Right lobe of liver (tissue), 6 donors: Measurements from ENCODE around the gene GABRG3. TPM values are rescaled to one million over a fixed set of nuclear protein-coding genes. Genes with fewer than 3 reads are reported as not detected.

ENCODE experiments used
- ATAC-seq, 4 donors: fragments of 200-7000 bp; cut with Tn5 transposase; one replicate each; pipeline ENCODE4 v1.9.1; 2020; ENCODE audit warnings: mild to moderate bottlenecking in 4 of 4, moderate library complexity in 4 of 4
- DNase-seq, 3 donors: peaks; one replicate each; pipeline ENCODE4 v3.0.0-alpha.2; 2020
- H3K27ac ChIP-seq, 3 donors: fragments of 200-600 bp; one replicate each; pipeline ENCODE4 v1.8.0; 2022
- H3K27me3 ChIP-seq, 2 donors: fragments of 200-600 bp; one replicate each; pipeline ENCODE4 v1.8.0; 2022
- H3K36me3 ChIP-seq, 4 donors: fragments of 200-600 bp; sonication (generic) in 1 of 4; one replicate each; pipeline versions ENCODE4 v1.5.1 to v1.8.0; 2017 to 2022; ENCODE audit warnings: control low read depth in 1 of 4
- H3K4me1 ChIP-seq, 4 donors: fragments of 200-600 bp; sonication (generic) in 1 of 4; one replicate each; pipeline versions ENCODE4 v1.5.1 to v1.8.0; 2017 to 2022; ENCODE audit warnings: control low read depth in 1 of 4
- H3K4me3 ChIP-seq, 3 donors: fragments of 200-600 bp; one replicate each; pipeline ENCODE4 v1.8.0; 2022
- H3K9me3 ChIP-seq, 4 donors: fragments of 200-600 bp; sonication (generic) in 1 of 4; one replicate each; pipeline versions ENCODE4 v1.5.1 to v1.8.0; 2017 to 2022; ENCODE audit warnings: control low read depth in 1 of 4
- CTCF ChIP-seq, 4 donors: fragments of 200-600 bp in 3 of 4; fragments of 450-650 bp in 1 of 4; IDR thresholded peaks; one replicate each; pipeline versions ENCODE4 v1.5.1 to v1.8.0; 2016 to 2022; ENCODE audit warnings: antibody characterized with exemption in 4 of 4, mild to moderate bottlenecking in 2 of 4
- POLR2A ChIP-seq: fragments of 450-650 bp; IDR thresholded peaks from one replicate; pipeline ENCODE4 v1.6.1; 2017; ENCODE audit warnings: antibody characterized with exemption, mild to moderate bottlenecking
- WGBS: methylation state at CpG from one replicate; pipeline ENCODE4 v1.1.6; 2018; ENCODE audit warnings: low coverage, low lambda C conversion rate; ENCODE audit not compliant: insufficient coverage; ENCODE audit errors: missing lambda C conversion rate; 5-methylcytosine and 5-hydroxymethylcytosine counted together
- intact Hi-C, 2 donors: fragments of 100-400 bp; cut with DNase I; formaldehyde crosslinking; loops; one replicate each; pipeline versions ENCODE4 v1.11.2 to v1.14.1; 2022
- total RNA-seq, 6 experiments: library from RNA; depleted of rRNA in 2 of 6; stranded (reverse); fragments of >200 nt in 2 of 6; fragmentation: NEBNext Ultra II Directional in 3 of 6; extraction: Animal tissue kit (Norgen Biotek cat#: 25700) in 3 of 6; gene quantifications; one replicate each; pipeline versions ENCODE4 v1.1.0 to v1.2.4, GENCODE V29; 2016 to 2023
- donor health status: DM: no; HTN: yes; CAD: no.
- donor health status: DM: no; HTN: no; CAD: no.
- donor health status: DM: no; HTN: no; CAD: no.
- donor health status: DM: no; HTN: yes; CAD: no.
- donor health status: DM: no; HTN: yes; CAD: no.

The GABRG3 gene
- total RNA-seq, 6 experiments from 2014 or later = 0.18 TPM; not detected in 5

- intact Hi-C loops = no loop called here
- Histone ChIP-seq H3K36me3 (no peaks in the 10 kb centered on the region), H3K4me1 (no peaks in the 10 kb centered on the region), H3K27ac (no peak overlapping the region), H3K9me3 (no peaks in the 10 kb centered on the region), H3K4me3 (no peak overlapping the region), H3K27me3 (no peaks in the 10 kb centered on the region)
- TF ChIP-seq CTCF (IDR thresholded peaks at IDR 0.05) (no peak), POLR2A (no peak)
- no peak for DNase-seq
- no peak for ATAC-seq
Measured at GRCh38 chr15:27506752-27507151, 535.8 kb downstream of the GABRG3 start.

- ATAC-seq (no peak), DNase-seq (no peak)
- H3K4me3 ChIP-seq = no peak overlapping the region
- H3K27ac ChIP-seq = no peak overlapping the region
- no peak for TF ChIP-seq POLR2A
- no peak for TF ChIP-seq CTCF (IDR thresholded peaks at IDR 0.05)
- 83% methylated on average over 1 of the region's 1 CpG for WGBS
- no peaks in the 10 kb centered on the region for H3K4me1 ChIP-seq
- no peaks in the 10 kb centered on the region for H3K36me3 ChIP-seq
- H3K27me3 ChIP-seq = no peaks in the 10 kb centered on the region
- no peaks in the 10 kb centered on the region for H3K9me3 ChIP-seq
- intact Hi-C loops = no loop called here
Measured at GRCh38 chr15:27509014-27509413, 538.0 kb downstream of the GABRG3 start.

- WGBS = 28% methylated on average over 4 of the region's 4 CpGs
- Histone ChIP-seq H3K36me3 (no peaks in the 10 kb centered on the region), H3K9me3 (no peaks in the 10 kb centered on the region), H3K4me3 (no peak overlapping the region), H3K27ac (no peak overlapping the region), H3K4me1 (no peaks in the 10 kb centered on the region), H3K27me3 (no peaks in the 10 kb centered on the region)
- no peak for DNase-seq
- intact Hi-C loops = no loop called here
- peak in 2 of 4 donors; percentile 49 to 79 for ATAC-seq
- no peak for TF ChIP-seq CTCF (IDR thresholded peaks at IDR 0.05)
- TF ChIP-seq POLR2A = no peak
Measured at GRCh38 chr15:27512281-27513001, 541.5 kb downstream of the GABRG3 start.

- intact Hi-C loops = no loop called here
- no peak for TF ChIP-seq CTCF (IDR thresholded peaks at IDR 0.05)
- TF ChIP-seq POLR2A = no peak
- Histone ChIP-seq H3K4me1 (no peaks in the 10 kb centered on the region), H3K27me3 (no peaks in the 10 kb centered on the region), H3K9me3 (no peaks in the 10 kb centered on the region), H3K27ac (no peak overlapping the region), H3K4me3 (no peak overlapping the region), H3K36me3 (no peaks in the 10 kb centered on the region)
- WGBS = 43% methylated on average over 3 of the region's 3 CpGs
- ATAC-seq = no peak
- DNase-seq = no peak
Measured at GRCh38 chr15:27514526-27514925, 543.5 kb downstream of the GABRG3 start.
